Measurements from ENCODE around the gene MMRN2. TPM values are rescaled to one million over a fixed set of nuclear protein-coding genes. Genes with fewer than 3 reads are reported as not detected.

Gene MMRN2
- total and polyA plus RNA-seq, 4 donors, result 1.7 to 12.1 (median 8.6) TPM

DNA sequence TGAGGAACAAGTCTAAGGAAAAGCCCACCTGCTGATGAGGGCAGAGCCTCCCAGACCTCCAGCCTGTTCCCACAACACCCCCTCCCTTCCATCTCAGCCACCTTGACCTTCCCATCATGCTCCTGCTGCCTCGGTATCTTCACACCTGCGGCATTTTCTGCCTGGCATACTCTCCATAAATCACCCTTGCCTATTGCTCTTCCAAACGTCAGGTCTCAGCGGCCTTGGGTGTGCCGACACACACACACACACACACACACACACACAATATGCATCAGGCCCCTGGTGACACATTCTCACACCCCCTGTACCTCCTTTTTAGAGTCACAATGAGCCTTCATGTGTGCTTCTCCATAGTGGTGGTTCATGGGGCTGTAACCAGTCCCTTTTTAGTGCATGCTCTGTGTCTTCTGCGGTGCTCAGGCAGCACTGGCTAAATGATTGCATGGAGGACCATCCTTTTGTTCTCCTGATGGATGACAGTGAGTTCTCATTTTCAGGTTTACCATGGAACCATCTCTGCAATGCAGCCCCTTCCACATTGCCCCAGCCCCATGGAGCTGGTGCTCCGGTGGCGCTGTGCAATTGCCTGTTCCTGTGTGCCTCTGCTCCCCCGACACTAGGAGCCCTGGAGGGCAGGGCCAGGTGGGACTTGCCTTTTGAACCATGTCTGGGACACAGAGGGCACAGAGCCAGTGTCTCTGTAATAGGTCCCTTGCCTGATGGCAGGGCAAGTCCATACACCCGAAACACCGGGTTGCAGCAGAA is 15.4 kb upstream of the MMRN2 start:
- Histone ChIP-seq H3K27me3 (ENCODE audit: control insufficient read depth in 4 of 4, insufficient read depth in 4 of 4, low read length in 3 of 4) (no peaks in the 10 kb centered on the region), H3K9me3 (ENCODE audit: control insufficient read depth in 4 of 4, low read length in 3 of 4) (no peaks in the 10 kb centered on the region), H3K36me3 (ENCODE audit: control insufficient read depth in 4 of 4, insufficient read depth in 3 of 4, low read depth in 1 of 4, low read length in 3 of 4) (no peaks in the 10 kb centered on the region), H3K9ac (ENCODE audit: low read depth in 1 of 2, low read length in 2 of 2) (no peak overlapping the region), H3K4me3 (ENCODE audit: low read depth in 1 of 3, low read length in 3 of 3) (no peak overlapping the region), H3K27ac (ENCODE audit: low read depth in 1 of 2, low read length in 2 of 2) (no peak overlapping the region), H3K4me1 (ENCODE audit: control insufficient read depth in 4 of 4, insufficient read depth in 4 of 4, low read length in 3 of 4) (peaks cover 0 to 27% (median 15%) of the 10 kb centered on the region in 4 donors)
- TF ChIP-seq FOXA2 (IDR thresholded peaks at IDR 0.05), result no peak
- no peak for TF ChIP-seq SP1 (IDR thresholded peaks at IDR 0.05)
- no peak for TF ChIP-seq RAD21 (IDR thresholded peaks at IDR 0.05)
- TF ChIP-seq ATF3 (IDR thresholded peaks at IDR 0.05), result no peak
- TF ChIP-seq JUND (IDR thresholded peaks at IDR 0.05), result no peak
- TF ChIP-seq EGR1 (IDR thresholded peaks at IDR 0.05; ENCODE audit: low read depth in 2 of 2), result no peak
- TF ChIP-seq YY1 (IDR thresholded peaks at IDR 0.05), result no peak
- TF ChIP-seq GABPA (IDR thresholded peaks at IDR 0.05 in 1 of 2, conservative IDR thresholded peaks at IDR 0.05 in 1 of 2), result no peak
- TF ChIP-seq ZBTB33 (IDR thresholded peaks at IDR 0.05), result no peak
- TF ChIP-seq, protein P1, sequence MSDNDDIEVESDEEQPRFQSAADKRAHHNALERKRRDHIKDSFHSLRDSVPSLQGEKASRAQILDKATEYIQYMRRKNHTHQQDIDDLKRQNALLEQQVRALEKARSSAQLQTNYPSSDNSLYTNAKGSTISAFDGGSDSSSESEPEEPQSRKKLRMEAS (IDR thresholded peaks at IDR 0.05), result no peak
- no peak for TF ChIP-seq NR2F2 (IDR thresholded peaks at IDR 0.05)
- TF ChIP-seq, protein P2, sequence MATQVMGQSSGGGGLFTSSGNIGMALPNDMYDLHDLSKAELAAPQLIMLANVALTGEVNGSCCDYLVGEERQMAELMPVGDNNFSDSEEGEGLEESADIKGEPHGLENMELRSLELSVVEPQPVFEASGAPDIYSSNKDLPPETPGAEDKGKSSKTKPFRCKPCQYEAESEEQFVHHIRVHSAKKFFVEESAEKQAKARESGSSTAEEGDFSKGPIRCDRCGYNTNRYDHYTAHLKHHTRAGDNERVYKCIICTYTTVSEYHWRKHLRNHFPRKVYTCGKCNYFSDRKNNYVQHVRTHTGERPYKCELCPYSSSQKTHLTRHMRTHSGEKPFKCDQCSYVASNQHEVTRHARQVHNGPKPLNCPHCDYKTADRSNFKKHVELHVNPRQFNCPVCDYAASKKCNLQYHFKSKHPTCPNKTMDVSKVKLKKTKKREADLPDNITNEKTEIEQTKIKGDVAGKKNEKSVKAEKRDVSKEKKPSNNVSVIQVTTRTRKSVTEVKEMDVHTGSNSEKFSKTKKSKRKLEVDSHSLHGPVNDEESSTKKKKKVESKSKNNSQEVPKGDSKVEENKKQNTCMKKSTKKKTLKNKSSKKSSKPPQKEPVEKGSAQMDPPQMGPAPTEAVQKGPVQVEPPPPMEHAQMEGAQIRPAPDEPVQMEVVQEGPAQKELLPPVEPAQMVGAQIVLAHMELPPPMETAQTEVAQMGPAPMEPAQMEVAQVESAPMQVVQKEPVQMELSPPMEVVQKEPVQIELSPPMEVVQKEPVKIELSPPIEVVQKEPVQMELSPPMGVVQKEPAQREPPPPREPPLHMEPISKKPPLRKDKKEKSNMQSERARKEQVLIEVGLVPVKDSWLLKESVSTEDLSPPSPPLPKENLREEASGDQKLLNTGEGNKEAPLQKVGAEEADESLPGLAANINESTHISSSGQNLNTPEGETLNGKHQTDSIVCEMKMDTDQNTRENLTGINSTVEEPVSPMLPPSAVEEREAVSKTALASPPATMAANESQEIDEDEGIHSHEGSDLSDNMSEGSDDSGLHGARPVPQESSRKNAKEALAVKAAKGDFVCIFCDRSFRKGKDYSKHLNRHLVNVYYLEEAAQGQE (IDR thresholded peaks at IDR 0.05), result no peak
- no peak for TF ChIP-seq HNF4G (IDR thresholded peaks at IDR 0.05)
- TF ChIP-seq TAF1 (conservative IDR thresholded peaks at IDR 0.05), result no peak
- TF ChIP-seq FOXA1 (IDR thresholded peaks at IDR 0.05), result no peak
- 98% methylated on average over 11 of the region's 11 CpGs for WGBS
- DNase-seq (ENCODE audit: low spot score), result no peak

DNA sequence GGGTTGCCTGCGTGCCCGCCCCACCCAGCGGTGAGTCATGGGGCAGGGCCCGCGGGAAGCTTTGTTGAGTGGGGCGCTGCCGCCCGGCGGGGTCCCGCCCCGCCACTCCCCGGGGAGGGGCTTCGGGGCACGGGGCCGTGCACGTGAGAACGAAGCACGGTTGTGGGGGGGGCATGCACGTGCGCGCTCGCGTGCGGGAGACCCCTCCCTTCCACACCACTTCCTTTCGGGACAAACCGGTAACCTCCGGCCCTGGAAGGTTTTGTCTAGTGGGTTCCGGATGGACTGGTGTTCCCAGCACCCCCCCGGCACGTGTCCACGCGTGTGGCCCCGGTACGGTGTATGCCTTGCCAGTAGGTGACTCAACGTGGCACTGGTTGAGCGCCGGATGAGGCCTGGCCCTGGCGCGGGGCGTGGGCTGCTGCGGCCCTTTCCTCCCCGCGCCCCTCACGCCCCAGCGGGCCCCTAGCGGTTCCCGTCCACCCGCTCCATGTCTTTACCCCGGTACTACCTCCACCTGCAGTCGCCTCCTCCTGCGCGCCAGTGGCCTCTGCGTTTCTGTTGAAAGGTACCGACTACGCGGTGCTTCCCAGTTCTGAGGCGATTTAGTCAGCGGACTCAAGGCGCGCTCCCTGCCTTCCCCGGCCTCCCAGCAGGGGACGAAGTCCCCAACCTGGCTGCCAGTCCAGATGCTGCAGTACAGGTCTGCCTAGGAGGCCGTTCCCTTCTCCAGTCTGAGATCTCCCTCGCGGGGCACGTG is 14.0 kb upstream of the MMRN2 start:
- peaks cover 0 to 40% (median 16%) of the 10 kb centered on the region in 4 donors for H3K4me1 ChIP-seq (ENCODE audit: control insufficient read depth in 4 of 4, insufficient read depth in 4 of 4, low read length in 3 of 4)
- H3K9ac ChIP-seq (ENCODE audit: low read depth in 1 of 2, low read length in 2 of 2), result no peak overlapping the region
- TF ChIP-seq ATF3 (IDR thresholded peaks at IDR 0.05) (peak; percentile 48), YY1 (IDR thresholded peaks at IDR 0.05) (peak; percentile 35), ZBTB33 (IDR thresholded peaks at IDR 0.05) (no peak), SP1 (IDR thresholded peaks at IDR 0.05) (peak; percentile 31), JUND (IDR thresholded peaks at IDR 0.05) (peak; percentile 77 to 85), TAF1 (conservative IDR thresholded peaks at IDR 0.05) (no peak), NR2F2 (IDR thresholded peaks at IDR 0.05) (no peak), RAD21 (IDR thresholded peaks at IDR 0.05) (peak in 1 of 2 donors; percentile 12)
- TF ChIP-seq, protein P1 (IDR thresholded peaks at IDR 0.05), result peak; percentile 73
- WGBS, result 17% methylated on average over 66 of the region's 66 CpGs
- peak overlapping the region in 1 of 3 donors; percentile 37 for H3K4me3 ChIP-seq (ENCODE audit: low read depth in 1 of 3, low read length in 3 of 3)
- H3K27me3 ChIP-seq (ENCODE audit: control insufficient read depth in 4 of 4, insufficient read depth in 4 of 4, low read length in 3 of 4), result no peaks in the 10 kb centered on the region
- H3K9me3 ChIP-seq (ENCODE audit: control insufficient read depth in 4 of 4, low read length in 3 of 4), result no peaks in the 10 kb centered on the region
- H3K36me3 ChIP-seq (ENCODE audit: control insufficient read depth in 4 of 4, insufficient read depth in 3 of 4, low read depth in 1 of 4, low read length in 3 of 4), result no peaks in the 10 kb centered on the region
- peak; percentile 67 for DNase-seq (ENCODE audit: low spot score)
- H3K27ac ChIP-seq (ENCODE audit: low read depth in 1 of 2, low read length in 2 of 2), result peak overlapping the region; percentile 53 to 56

All from liver (tissue), 9 donors.